ENCODE data around the gene TMEM63C.

GRCh38 chr14:77238996-77239395 lies 57.4 kb downstream of the TMEM63C start:
- TF ChIP-seq CTCF (optimal IDR thresholded peaks at IDR 0.05 in 1 of 3, IDR thresholded peaks at IDR 0.05 in 1 of 3, conservative IDR thresholded peaks at IDR 0.05 in 1 of 3; ENCODE audit: extremely low read depth in 1 of 3, insufficient read depth in 2 of 3, low read length in 3 of 3), result no peak
- no peak for TF ChIP-seq EZH2 (IDR thresholded peaks at IDR 0.05; ENCODE audit: low read length)
